Psoas muscle (tissue), 8 donors: ENCODE results near the gene LUZP2. TPM values are rescaled to one million over a fixed set of nuclear protein-coding genes. Genes with fewer than 3 reads are reported as not detected.

Experiments used
- ATAC-seq, 4 donors: fragments of 200-7000 bp; cut with Tn5 transposase; one replicate each; pipeline ENCODE4 v1.9.1; 2020; ENCODE audit warnings: moderate library complexity in 3 of 4, mild to moderate bottlenecking in 2 of 4
- DNase-seq, 2 donors: peaks; one replicate each; pipeline ENCODE4 v3.0.0-alpha.2; 2020
- H3K27ac ChIP-seq: fragments of 200-600 bp; one replicate; pipeline ENCODE4 v1.8.0; 2022
- H3K27me3 ChIP-seq, 3 donors: fragments of 200-600 bp in 1 of 3; one replicate each; pipeline versions ENCODE4 v1.6.1 to v1.8.0; 2013 to 2022; ENCODE audit warnings: low read length in 2 of 3, mild to moderate bottlenecking in 2 of 3, moderate library complexity in 1 of 3; ENCODE audit not compliant: insufficient read depth in 3 of 3
- H3K36me3 ChIP-seq, 2 donors: fragments of 200-600 bp in 1 of 2; one replicate each; pipeline versions ENCODE4 v1.6.1 to v1.8.0; 2013 to 2022; ENCODE audit warnings: low read depth in 1 of 2, mild to moderate bottlenecking in 1 of 2, moderate library complexity in 1 of 2; ENCODE audit not compliant: insufficient read depth in 1 of 2
- H3K4me1 ChIP-seq: fragments of 200-600 bp; one replicate; pipeline ENCODE4 v1.8.0; 2022
- H3K4me3 ChIP-seq: fragments of 200-600 bp; one replicate; pipeline ENCODE4 v1.8.0; 2022; ENCODE audit warnings: mild to moderate bottlenecking
- H3K9me3 ChIP-seq: fragments of 200-600 bp; one replicate; pipeline ENCODE4 v1.8.0; 2022
- WGBS, 3 donors: extraction: QIAGEN DNeasy Blood & Tissue Kit; methylation state at CpG; one replicate each; pipeline versions ENCODE4 v1.1.6 to v1.1.7; 2013; 5-methylcytosine and 5-hydroxymethylcytosine counted together
- intact Hi-C, 2 donors: fragments of 100-400 bp; cut with DNase I; formaldehyde crosslinking; loops; one replicate each; pipeline versions ENCODE4 v1.11.0 to v1.14.2; 2022
- polyA plus RNA-seq, 3 donors: library from polyadenylated mRNA; stranded (reverse); fragments of 200-250 nt; gene quantifications; one replicate each; pipeline ENCODE4 v1.2.3, GENCODE V29; 2013
- total RNA-seq, 4 donors: library from RNA; stranded (reverse); fragmentation: NEBNext Ultra II Directional in 2 of 4; extraction: Animal tissue kit (Norgen Biotek cat#: 25700) in 2 of 4; gene quantifications; one replicate each; pipeline versions ENCODE4 v1.2.1 to v1.2.4, GENCODE V29; 2021 to 2023
- TF ChIP-seq, protein P1 (sequence below): fragments of 200-600 bp; IDR thresholded peaks from one replicate; pipeline ENCODE4 v1.8.0; 2022; ENCODE audit warnings: antibody characterized with exemption
- donor health status: healthy with polysubstance abuse.
- donor health status: DM: no; HTN: no; CAD: no; lungs with moderate emphysema.
- donor health status: Bipolar disorder and iron deficiency.
- donor health status: healthy.
- donor health status: DM: yes; HTN: yes; CAD: no.
- donor health status: DM: no; HTN: no; CAD: no.
- donor health status: DM: no; HTN: no; CAD: no.
- donor health status: DM: yes; HTN: yes; CAD: no.

Gene LUZP2
- total and polyA plus RNA-seq, 7 donors, result 0.01 TPM; not detected in 5

DNA sequence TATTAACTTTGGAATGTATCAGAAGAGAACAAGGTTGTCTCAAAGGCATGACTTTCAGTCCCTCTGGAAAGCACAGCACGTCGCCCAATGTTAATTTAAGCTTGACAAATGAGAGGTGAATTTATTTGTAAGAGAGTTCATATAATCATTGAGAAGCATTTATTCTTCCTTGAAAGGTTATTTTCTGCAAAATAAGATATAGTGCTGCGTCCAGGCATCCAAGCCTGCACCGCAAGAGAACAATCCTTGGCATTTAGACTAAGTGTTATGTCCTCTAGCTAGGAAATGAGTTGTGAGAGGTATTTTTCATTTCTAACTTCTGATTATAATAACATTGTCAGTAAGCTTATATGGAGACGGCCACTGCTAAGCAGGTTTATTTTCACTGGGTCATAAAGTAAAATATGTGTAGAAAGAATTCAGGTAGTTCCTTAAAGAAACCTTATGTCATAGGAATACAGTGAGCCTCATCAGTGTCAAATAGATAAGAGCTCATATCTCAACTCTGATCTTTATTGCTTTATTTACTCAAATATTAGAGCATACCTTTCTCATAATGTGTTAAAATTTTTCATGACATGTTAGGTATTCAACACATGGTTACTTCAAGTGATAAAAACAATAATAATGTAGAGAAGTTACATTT lies 182.0 kb downstream of the LUZP2 start:
- ATAC-seq (no peak), DNase-seq (no peak)
- intact Hi-C loops, result no loop called here
- Histone ChIP-seq H3K27ac (no peak overlapping the region), H3K27me3 (no peaks in the 10 kb centered on the region), H3K9me3 (no peaks in the 10 kb centered on the region), H3K36me3 (no peaks in the 10 kb centered on the region), H3K4me3 (no peak overlapping the region), H3K4me1 (no peaks in the 10 kb centered on the region)
- WGBS, 3 donors, result 64 to 74% (median 66%) methylated on average over 5 of the region's 5 CpGs
- TF ChIP-seq, protein P1, sequence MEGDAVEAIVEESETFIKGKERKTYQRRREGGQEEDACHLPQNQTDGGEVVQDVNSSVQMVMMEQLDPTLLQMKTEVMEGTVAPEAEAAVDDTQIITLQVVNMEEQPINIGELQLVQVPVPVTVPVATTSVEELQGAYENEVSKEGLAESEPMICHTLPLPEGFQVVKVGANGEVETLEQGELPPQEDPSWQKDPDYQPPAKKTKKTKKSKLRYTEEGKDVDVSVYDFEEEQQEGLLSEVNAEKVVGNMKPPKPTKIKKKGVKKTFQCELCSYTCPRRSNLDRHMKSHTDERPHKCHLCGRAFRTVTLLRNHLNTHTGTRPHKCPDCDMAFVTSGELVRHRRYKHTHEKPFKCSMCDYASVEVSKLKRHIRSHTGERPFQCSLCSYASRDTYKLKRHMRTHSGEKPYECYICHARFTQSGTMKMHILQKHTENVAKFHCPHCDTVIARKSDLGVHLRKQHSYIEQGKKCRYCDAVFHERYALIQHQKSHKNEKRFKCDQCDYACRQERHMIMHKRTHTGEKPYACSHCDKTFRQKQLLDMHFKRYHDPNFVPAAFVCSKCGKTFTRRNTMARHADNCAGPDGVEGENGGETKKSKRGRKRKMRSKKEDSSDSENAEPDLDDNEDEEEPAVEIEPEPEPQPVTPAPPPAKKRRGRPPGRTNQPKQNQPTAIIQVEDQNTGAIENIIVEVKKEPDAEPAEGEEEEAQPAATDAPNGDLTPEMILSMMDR, result no peak

DNA sequence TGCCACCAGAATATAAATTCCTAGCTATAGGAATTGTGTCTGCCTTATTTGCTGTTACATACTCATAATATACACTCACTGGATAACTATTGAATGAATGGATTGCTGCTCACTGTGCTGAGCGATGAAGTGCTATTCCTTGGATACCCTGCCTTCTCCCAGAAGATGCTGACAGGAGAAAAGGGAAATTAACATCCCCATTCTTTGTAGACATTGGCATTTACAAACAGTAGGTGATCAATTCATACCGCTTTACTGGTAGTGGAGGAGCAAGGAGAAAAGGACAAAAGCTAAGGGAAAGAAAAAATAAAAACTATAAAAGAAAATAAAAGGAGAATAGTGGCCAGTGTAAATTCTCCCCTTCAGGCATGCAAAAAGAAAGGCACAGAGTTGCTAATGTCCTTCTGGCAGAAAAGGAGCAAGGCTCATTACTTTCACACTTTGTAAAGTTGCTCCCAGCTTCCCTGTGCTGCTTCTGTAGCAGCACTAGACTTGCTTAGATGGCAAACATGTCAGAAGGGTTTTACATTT lies 183.0 kb downstream of the LUZP2 start:
- DNase-seq (no peak), ATAC-seq (no peak)
- Histone ChIP-seq H3K36me3 (no peaks in the 10 kb centered on the region), H3K4me1 (no peaks in the 10 kb centered on the region), H3K4me3 (no peak overlapping the region), H3K9me3 (no peaks in the 10 kb centered on the region), H3K27ac (no peak overlapping the region), H3K27me3 (no peaks in the 10 kb centered on the region)
- TF ChIP-seq, protein P1, result no peak
- intact Hi-C loops, result no loop called here
- WGBS, 3 donors, result 68 to 70% (median 68%) methylated on average over 2 of the region's 2 CpGs

DNA sequence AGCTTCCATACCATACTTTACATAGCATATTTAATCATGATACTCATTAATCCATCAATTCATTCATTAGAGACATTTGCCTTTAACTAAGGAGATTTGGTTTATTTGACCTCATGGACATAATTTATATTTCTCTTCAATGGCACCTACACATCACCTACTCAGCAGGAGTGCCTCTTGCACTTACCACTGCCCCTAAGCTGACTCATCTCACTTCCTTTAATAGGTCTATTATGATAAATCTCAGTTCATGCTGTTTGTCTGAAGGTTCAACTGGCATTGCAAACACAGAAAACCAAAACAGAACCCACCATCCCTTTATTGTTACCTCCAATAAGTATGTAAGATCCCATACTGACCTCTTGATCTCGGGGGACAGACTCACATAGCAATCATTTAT lies 186.7 kb downstream of the LUZP2 start:
- intact Hi-C loops, result no loop called here

DNA sequence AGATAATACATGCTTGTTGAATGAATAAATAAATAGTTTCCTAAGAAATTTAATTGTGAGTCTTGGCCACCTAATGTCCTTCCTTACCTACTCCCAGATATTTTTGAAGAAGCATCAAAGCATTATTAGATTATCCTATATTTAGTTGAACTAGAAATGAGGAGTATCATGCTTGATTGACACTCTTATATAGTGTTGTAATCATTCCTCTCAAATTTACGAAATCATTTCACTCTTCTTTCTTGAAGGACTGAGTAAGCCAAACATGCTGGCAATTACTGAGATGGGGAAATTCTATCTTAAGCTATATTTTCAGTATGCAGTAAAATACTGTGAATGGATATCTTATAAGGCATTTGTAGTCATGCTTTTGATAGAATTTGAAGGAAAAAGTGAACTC lies 189.0 kb downstream of the LUZP2 start:
- H3K4me1 ChIP-seq, result no peaks in the 10 kb centered on the region
- no peak overlapping the region for H3K4me3 ChIP-seq
- ATAC-seq (no peak), DNase-seq (no peak)
- TF ChIP-seq, protein P1, result no peak
- intact Hi-C loops, result no loop called here
- WGBS, 3 donors, result 72 to 82% (median 76%) methylated on average over 1 of the region's 1 CpG
- no peaks in the 10 kb centered on the region for H3K27me3 ChIP-seq
- no peaks in the 10 kb centered on the region for H3K36me3 ChIP-seq
- no peaks in the 10 kb centered on the region for H3K9me3 ChIP-seq
- H3K27ac ChIP-seq, result no peak overlapping the region

More for the DNA sequence above, 186.7 kb downstream of the LUZP2 start:
- WGBS, 3 donors, result 76 to 90% (median 78%) methylated on average over 1 of the region's 1 CpG
- no peaks in the 10 kb centered on the region for H3K27me3 ChIP-seq
- H3K36me3 ChIP-seq, result no peaks in the 10 kb centered on the region
- H3K9me3 ChIP-seq, result no peaks in the 10 kb centered on the region
- H3K4me1 ChIP-seq, result no peaks in the 10 kb centered on the region
- DNase-seq (no peak), ATAC-seq (no peak)
- H3K4me3 ChIP-seq, result no peak overlapping the region
- TF ChIP-seq, protein P1, result no peak
- H3K27ac ChIP-seq, result no peak overlapping the region
